ENCODE results near the gene ARMC10.

Gene ARMC10

GRCh38 chr7:103123529-103123928, 48.6 kb downstream of the ARMC10 start:
- TF ChIP-seq, protein P1, sequence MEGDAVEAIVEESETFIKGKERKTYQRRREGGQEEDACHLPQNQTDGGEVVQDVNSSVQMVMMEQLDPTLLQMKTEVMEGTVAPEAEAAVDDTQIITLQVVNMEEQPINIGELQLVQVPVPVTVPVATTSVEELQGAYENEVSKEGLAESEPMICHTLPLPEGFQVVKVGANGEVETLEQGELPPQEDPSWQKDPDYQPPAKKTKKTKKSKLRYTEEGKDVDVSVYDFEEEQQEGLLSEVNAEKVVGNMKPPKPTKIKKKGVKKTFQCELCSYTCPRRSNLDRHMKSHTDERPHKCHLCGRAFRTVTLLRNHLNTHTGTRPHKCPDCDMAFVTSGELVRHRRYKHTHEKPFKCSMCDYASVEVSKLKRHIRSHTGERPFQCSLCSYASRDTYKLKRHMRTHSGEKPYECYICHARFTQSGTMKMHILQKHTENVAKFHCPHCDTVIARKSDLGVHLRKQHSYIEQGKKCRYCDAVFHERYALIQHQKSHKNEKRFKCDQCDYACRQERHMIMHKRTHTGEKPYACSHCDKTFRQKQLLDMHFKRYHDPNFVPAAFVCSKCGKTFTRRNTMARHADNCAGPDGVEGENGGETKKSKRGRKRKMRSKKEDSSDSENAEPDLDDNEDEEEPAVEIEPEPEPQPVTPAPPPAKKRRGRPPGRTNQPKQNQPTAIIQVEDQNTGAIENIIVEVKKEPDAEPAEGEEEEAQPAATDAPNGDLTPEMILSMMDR (IDR thresholded peaks at IDR 0.05; ENCODE audit: low read depth, low read length, missing control alignments), result no peak
- no peak overlapping the region for H3K4me3 ChIP-seq (replicated peaks; ENCODE audit: low read depth, low read length)
- no peak for DNase-seq (ENCODE audit: extremely low read depth, low read depth)

- H3K4me3 ChIP-seq (replicated peaks; ENCODE audit: low read depth, low read length), result no peak overlapping the region
- DNase-seq (ENCODE audit: extremely low read depth, low read depth), result no peak
- TF ChIP-seq, protein P1 (IDR thresholded peaks at IDR 0.05; ENCODE audit: low read depth, low read length, missing control alignments), result no peak
These were observed 49.6 kb downstream of the ARMC10 start for GRCh38 chr7:103124429-103124979.

DNA sequence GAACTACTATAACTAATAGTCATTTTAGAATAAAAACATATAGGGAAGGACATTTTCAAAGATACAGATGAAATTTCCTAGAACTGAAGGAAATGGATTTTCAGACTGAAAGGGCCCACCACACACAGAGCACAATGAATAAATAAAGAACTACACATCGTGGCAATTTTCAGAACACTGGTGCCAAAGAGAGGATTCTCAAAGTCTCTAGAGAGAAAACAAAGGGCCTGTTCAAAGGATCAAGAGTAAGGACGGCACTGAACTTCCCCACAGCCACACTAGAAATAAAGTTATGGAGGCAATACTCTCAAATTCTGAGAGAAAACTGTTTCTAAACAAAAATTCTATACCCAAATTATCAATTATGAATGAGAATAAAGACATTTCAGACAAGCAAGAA, 52.1 kb downstream of the ARMC10 start:
- TF ChIP-seq, protein P1 (IDR thresholded peaks at IDR 0.05; ENCODE audit: low read depth, low read length, missing control alignments), result no peak
- DNase-seq (ENCODE audit: extremely low read depth, low read depth), result no peak
- H3K4me3 ChIP-seq (replicated peaks; ENCODE audit: low read depth, low read length), result no peak overlapping the region

GRCh38 chr7:103129702-103130549, 55.0 kb downstream of the ARMC10 start:
- DNase-seq (ENCODE audit: extremely low read depth, low read depth), result no peak

DNA sequence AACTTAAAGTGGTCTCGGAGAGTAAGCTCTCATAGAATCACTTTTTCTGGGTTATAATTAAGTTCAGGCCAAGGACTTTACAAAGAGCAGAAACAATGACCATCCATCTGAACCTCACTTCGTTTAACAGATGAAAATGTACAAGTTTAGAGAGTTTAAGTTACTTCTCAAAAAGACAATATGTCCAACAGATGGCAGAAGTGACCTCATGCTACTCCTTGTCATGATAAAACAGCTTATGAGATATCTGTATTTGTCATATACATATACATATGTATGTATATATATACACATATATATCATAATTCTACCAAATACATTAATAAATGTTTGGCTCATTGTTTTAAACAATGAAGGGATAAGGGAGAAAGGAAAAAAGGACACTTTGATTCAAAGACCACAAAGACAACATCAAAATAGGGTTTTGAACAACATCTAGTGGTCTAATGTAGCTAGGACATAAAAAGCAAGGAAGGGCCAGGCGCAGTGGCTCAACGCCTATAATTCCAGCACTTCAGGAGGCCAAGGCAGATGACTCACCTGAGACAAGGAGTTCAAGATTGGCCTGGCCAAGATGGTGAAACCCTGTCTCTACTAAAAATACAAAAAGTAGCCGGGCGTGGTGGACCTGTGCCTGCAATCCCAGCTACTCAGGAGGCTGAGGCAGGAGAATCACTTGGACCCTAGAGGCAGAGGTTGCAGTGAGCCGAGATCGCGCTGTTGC, 56.1 kb downstream of the ARMC10 start:
- no peak for DNase-seq (ENCODE audit: extremely low read depth, low read depth)
- TF ChIP-seq, protein P1 (IDR thresholded peaks at IDR 0.05; ENCODE audit: low read depth, low read length, missing control alignments), result no peak
- H3K4me3 ChIP-seq (replicated peaks; ENCODE audit: low read depth, low read length), result no peak overlapping the region

More at GRCh38 chr7:103129702-103130549, 55.0 kb downstream of the ARMC10 start:
- TF ChIP-seq, protein P1 (IDR thresholded peaks at IDR 0.05; ENCODE audit: low read depth, low read length, missing control alignments), result no peak
- no peak overlapping the region for H3K4me3 ChIP-seq (replicated peaks; ENCODE audit: low read depth, low read length)

- no peak for DNase-seq (ENCODE audit: extremely low read depth, low read depth)
- TF ChIP-seq, protein P1 (IDR thresholded peaks at IDR 0.05; ENCODE audit: low read depth, low read length, missing control alignments), result no peak
- no peak overlapping the region for H3K4me3 ChIP-seq (replicated peaks; ENCODE audit: low read depth, low read length)
These were observed 58.2 kb downstream of the ARMC10 start for GRCh38 chr7:103132995-103133688.

Data from HFF-Myc (cell line).